ENCODE results near the gene KHDC1.

GRCh38 chr6:73216859-73217258, 46.1 kb downstream of the KHDC1 start:
- TF ChIP-seq POLR2A (IDR thresholded peaks at IDR 0.05) (no peak), CTCF (IDR thresholded peaks at IDR 0.05) (no peak)
